Measurements from ENCODE around the gene WFIKKN1. TPM values are rescaled to one million over a fixed set of nuclear protein-coding genes. Genes with fewer than 3 reads are reported as not detected.

The WFIKKN1 gene
- total and polyA plus RNA-seq, 2 of the 13 experiments (the other 11 are each of a cell fraction or from before 2014, with no cell fraction given) = 1.7 to 4.9 TPM

DNA sequence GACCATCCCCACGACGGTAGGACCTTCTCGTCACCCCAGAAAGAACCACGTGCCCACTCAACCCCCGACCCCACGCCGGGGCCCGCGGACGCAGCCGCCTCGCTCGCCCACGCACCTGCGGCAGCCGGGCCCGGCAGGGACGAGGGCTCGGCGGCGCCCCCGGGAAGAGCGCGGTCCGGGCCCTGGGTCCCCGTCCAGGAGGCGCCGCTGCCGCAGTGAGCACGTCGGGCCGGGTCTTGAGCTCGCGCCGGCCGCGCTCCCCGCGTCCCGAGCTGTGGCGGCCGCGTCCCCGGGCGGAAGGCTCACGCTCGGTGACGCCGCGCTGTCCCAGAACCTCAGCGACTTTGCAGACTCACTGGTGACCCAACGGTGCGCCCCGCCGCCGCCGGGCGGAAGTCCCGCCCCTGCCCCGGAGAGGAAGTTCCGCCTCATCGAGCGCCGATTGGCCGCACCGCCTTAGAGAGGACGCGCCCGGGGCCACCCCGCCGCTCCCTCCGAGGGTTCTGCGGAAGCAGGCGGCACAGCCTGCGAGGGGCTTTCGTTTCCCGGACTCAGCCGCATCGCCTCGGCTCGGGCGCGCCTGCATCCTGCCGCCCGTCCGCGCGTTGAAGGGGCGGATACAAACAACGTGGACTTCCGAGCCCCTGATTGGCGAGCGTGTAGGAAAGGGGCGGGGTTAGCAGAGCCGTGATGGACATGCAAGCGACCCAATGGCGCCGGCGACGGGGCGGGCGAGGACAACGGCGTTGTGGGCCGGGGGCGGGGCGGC, 41.7 kb upstream of the WFIKKN1 start (continued):
- TF ChIP-seq, protein P1, sequence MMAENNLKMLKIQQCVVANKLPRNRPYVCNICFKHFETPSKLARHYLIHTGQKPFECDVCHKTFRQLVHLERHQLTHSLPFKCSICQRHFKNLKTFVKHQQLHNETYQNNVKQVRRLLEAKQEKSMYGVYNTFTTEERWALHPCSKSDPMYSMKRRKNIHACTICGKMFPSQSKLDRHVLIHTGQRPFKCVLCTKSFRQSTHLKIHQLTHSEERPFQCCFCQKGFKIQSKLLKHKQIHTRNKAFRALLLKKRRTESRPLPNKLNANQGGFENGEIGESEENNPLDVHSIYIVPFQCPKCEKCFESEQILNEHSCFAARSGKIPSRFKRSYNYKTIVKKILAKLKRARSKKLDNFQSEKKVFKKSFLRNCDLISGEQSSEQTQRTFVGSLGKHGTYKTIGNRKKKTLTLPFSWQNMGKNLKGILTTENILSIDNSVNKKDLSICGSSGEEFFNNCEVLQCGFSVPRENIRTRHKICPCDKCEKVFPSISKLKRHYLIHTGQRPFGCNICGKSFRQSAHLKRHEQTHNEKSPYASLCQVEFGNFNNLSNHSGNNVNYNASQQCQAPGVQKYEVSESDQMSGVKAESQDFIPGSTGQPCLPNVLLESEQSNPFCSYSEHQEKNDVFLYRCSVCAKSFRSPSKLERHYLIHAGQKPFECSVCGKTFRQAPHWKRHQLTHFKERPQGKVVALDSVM (CRISPR knock-in tag; IDR thresholded peaks at IDR 0.05) = no peak
- peak; percentile 69; the same call in 1 of the 2 replicates for TF ChIP-seq DR1 (CRISPR knock-in tag; IDR thresholded peaks at IDR 0.05)
- TF ChIP-seq TARDBP (CRISPR knock-in tag; IDR thresholded peaks at IDR 0.05) = no peak
- peak; percentile 66; the same call in 1 of the 2 replicates for TF ChIP-seq MYC (CRISPR knock-in tag; IDR thresholded peaks at IDR 0.05; ENCODE audit: borderline replicate concordance)
- TF ChIP-seq ASH2L (IDR thresholded peaks at IDR 0.05; ENCODE audit: insufficient read length, low read depth, low read length) = peak; percentile 77
- no peak for TF ChIP-seq NR1H2 (CRISPR knock-in tag; IDR thresholded peaks at IDR 0.05; ENCODE audit: borderline replicate concordance, low read depth)
- no peak for TF ChIP-seq ZNF549 (CRISPR knock-in tag; IDR thresholded peaks at IDR 0.05)
- no peak for TF ChIP-seq GZF1 (CRISPR knock-in tag; IDR thresholded peaks at IDR 0.05)
- TF ChIP-seq SMARCC2 (IDR thresholded peaks at IDR 0.05) = no peak
- TF ChIP-seq, protein P2, sequence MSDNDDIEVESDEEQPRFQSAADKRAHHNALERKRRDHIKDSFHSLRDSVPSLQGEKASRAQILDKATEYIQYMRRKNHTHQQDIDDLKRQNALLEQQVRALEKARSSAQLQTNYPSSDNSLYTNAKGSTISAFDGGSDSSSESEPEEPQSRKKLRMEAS (IDR thresholded peaks at IDR 0.05) = 0 out of 2 replicates have a peak, but pooled peaks have one; percentile 39
- no peak; the same call in 1 of the 2 replicates for TF ChIP-seq ZNF343 (CRISPR knock-in tag; IDR thresholded peaks at IDR 0.05)
- TF ChIP-seq ZNF713 (CRISPR knock-in tag; IDR thresholded peaks at IDR 0.05) = no peak
- TF ChIP-seq ZNF44 (CRISPR knock-in tag; IDR thresholded peaks at IDR 0.05) = no peak
- no peak for TF ChIP-seq ZFP41 (CRISPR knock-in tag; IDR thresholded peaks at IDR 0.05; ENCODE audit: borderline replicate concordance)
- no peak; the same call in 1 of the 2 replicates for TF ChIP-seq CREB1 (IDR thresholded peaks at IDR 0.05)
- TF ChIP-seq CREB1 (CRISPR knock-in tag; IDR thresholded peaks at IDR 0.05) = no peak
- no peak for TF ChIP-seq FOXA1 (IDR thresholded peaks at IDR 0.05)
- no peak for TF ChIP-seq FOXA1 (CRISPR knock-in tag; IDR thresholded peaks at IDR 0.05)
- TF ChIP-seq ZNF557 (CRISPR knock-in tag; IDR thresholded peaks at IDR 0.05) = 0 out of 2 replicates have a peak, but pooled peaks have one; percentile 53
- TF ChIP-seq, protein P3, sequence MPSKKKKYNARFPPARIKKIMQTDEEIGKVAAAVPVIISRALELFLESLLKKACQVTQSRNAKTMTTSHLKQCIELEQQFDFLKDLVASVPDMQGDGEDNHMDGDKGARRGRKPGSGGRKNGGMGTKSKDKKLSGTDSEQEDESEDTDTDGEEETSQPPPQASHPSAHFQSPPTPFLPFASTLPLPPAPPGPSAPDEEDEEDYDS (CRISPR knock-in tag; IDR thresholded peaks at IDR 0.05) = peak; percentile 42; the same call in 1 of the 2 replicates
- no peak for TF ChIP-seq MZF1 (CRISPR knock-in tag; IDR thresholded peaks at IDR 0.05; ENCODE audit: borderline replicate concordance)
- no peak for TF ChIP-seq ZNF382 (CRISPR knock-in tag; IDR thresholded peaks at IDR 0.05; ENCODE audit: borderline replicate concordance)
- no peak for TF ChIP-seq PHB2 (IDR thresholded peaks at IDR 0.05; ENCODE audit: partially characterized antibody)
- TF ChIP-seq, protein P4, sequence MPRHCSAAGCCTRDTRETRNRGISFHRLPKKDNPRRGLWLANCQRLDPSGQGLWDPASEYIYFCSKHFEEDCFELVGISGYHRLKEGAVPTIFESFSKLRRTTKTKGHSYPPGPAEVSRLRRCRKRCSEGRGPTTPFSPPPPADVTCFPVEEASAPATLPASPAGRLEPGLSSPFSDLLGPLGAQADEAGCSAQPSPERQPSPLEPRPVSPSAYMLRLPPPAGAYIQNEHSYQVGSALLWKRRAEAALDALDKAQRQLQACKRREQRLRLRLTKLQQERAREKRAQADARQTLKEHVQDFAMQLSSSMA (CRISPR knock-in tag; IDR thresholded peaks at IDR 0.05) = no peak
- TF ChIP-seq, protein P5, sequence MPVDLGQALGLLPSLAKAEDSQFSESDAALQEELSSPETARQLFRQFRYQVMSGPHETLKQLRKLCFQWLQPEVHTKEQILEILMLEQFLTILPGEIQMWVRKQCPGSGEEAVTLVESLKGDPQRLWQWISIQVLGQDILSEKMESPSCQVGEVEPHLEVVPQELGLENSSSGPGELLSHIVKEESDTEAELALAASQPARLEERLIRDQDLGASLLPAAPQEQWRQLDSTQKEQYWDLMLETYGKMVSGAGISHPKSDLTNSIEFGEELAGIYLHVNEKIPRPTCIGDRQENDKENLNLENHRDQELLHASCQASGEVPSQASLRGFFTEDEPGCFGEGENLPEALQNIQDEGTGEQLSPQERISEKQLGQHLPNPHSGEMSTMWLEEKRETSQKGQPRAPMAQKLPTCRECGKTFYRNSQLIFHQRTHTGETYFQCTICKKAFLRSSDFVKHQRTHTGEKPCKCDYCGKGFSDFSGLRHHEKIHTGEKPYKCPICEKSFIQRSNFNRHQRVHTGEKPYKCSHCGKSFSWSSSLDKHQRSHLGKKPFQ (CRISPR knock-in tag; IDR thresholded peaks at IDR 0.05; ENCODE audit: insufficient replicate concordance) = no peak
- TF ChIP-seq PHF20 (CRISPR knock-in tag; IDR thresholded peaks at IDR 0.05) = peak; percentile 42; the same call in 1 of the 2 replicates
- no peak for TF ChIP-seq SUZ12 (IDR thresholded peaks at IDR 0.05; ENCODE audit: low read depth, low read length)
- peak; percentile 45; the same call in 1 of the 2 replicates for TF ChIP-seq POLR2AphosphoS2 (IDR thresholded peaks at IDR 0.05; ENCODE audit: low read depth, low read length)
